Naive thymus-derived CD4-positive, alpha-beta T cell (primary cell): ENCODE results near the gene SS18. TPM values are rescaled to one million over a fixed set of nuclear protein-coding genes. Genes with fewer than 3 reads are reported as not detected.

Experiments used
- ATAC-seq: fragments of 150-1000 bp; cut with Tn5 transposase; 2 replicates; pipeline ENCODE4 v1.10.0; 2021; ENCODE audit warnings: mild to moderate bottlenecking, moderate library complexity
- CTCF ChIA-PET: fragments of 350-600 bp; sonication (Branson Sonifier 250); formaldehyde crosslinking; loops from one replicate; lab custom pipeline; 2021; ENCODE audit warnings: antibody characterized with exemption; lab: Charles Lee
- POLR2A ChIA-PET: fragments of 350-600 bp; sonication (Branson Sonifier 250); formaldehyde crosslinking; loops from one replicate; lab custom pipeline; 2021; ENCODE audit warnings: antibody characterized with exemption, inconsistent platforms; lab: Charles Lee
- DNase-seq, 9 donors: peaks; one replicate each; pipeline versions ENCODE4 v3.0.0 to v3.0.0-alpha.2; 2020 to 2022; ENCODE audit warnings: mixed read lengths in 1 of 9
- H3K27ac ChIP-seq: one replicate; pipeline ENCODE4 v1.7.0; 2013; ENCODE audit warnings: mild to moderate bottlenecking, low read depth, low read length, moderate library complexity
- H3K27me3 ChIP-seq, 2 donors: one replicate each; pipeline ENCODE4 v1.7.0; 2013; ENCODE audit warnings: low read length in 2 of 2, mild to moderate bottlenecking in 2 of 2, moderate library complexity in 2 of 2; ENCODE audit not compliant: control insufficient read depth in 2 of 2, insufficient read depth in 2 of 2
- H3K36me3 ChIP-seq, 3 experiments: 1 replicate in 2 of 3; 2 replicates in 1 of 3; pipeline ENCODE4 v1.7.0; 2013; ENCODE audit warnings: low read length in 3 of 3, mild to moderate bottlenecking in 3 of 3, moderate library complexity in 1 of 3; ENCODE audit not compliant: insufficient read depth in 3 of 3, control insufficient read depth in 2 of 3
- H3K4me1 ChIP-seq, 2 donors: one replicate each; pipeline ENCODE4 v1.7.0; 2013; ENCODE audit warnings: low read length in 2 of 2, mild to moderate bottlenecking in 2 of 2, moderate library complexity in 1 of 2; ENCODE audit not compliant: control insufficient read depth in 2 of 2, insufficient read depth in 2 of 2
- H3K4me3 ChIP-seq: 2 replicates; pipeline ENCODE4 v1.7.0; 2013; ENCODE audit warnings: mild to moderate bottlenecking, low read length
- H3K9me3 ChIP-seq, 3 experiments: 1 replicate in 2 of 3; 2 replicates in 1 of 3; pipeline ENCODE4 v1.7.0; 2013; ENCODE audit warnings: low read length in 3 of 3; ENCODE audit not compliant: control insufficient read depth in 2 of 3
- H3K27ac Mint-ChIP-seq, 9 donors: one replicate each; pipeline ENCODE4 v1.8.0; 2020 to 2022; ENCODE audit warnings: mixed read lengths in 9 of 9, mild to moderate bottlenecking in 8 of 9, moderate library complexity in 5 of 9, inconsistent platforms in 2 of 9
- H3K27me3 Mint-ChIP-seq, 5 donors: one replicate each; pipeline ENCODE4 v1.8.0; 2021 to 2022; ENCODE audit warnings: mixed read lengths in 5 of 5, mild to moderate bottlenecking in 1 of 5
- H3K36me3 Mint-ChIP-seq, 5 donors: one replicate each; pipeline ENCODE4 v1.8.0; 2020 to 2022; ENCODE audit warnings: mixed read lengths in 5 of 5, mild to moderate bottlenecking in 3 of 5, inconsistent platforms in 1 of 5
- H3K4me1 Mint-ChIP-seq, 7 donors: one replicate each; pipeline ENCODE4 v1.8.0; 2020 to 2022; ENCODE audit warnings: mixed read lengths in 7 of 7, mild to moderate bottlenecking in 3 of 7, inconsistent platforms in 1 of 7
- H3K4me3 Mint-ChIP-seq, 10 donors: one replicate each; pipeline ENCODE4 v1.8.0; 2020 to 2022; ENCODE audit warnings: mild to moderate bottlenecking in 10 of 10, mixed read lengths in 10 of 10, moderate library complexity in 6 of 10, inconsistent platforms in 2 of 10
- H3K9me3 Mint-ChIP-seq, 11 donors: one replicate each; pipeline ENCODE4 v1.8.0; 2020 to 2022; ENCODE audit warnings: mixed read lengths in 11 of 11, mild to moderate bottlenecking in 4 of 11, inconsistent platforms in 1 of 11, moderate library complexity in 1 of 11
- intact Hi-C, 2 donors: fragments of 100-400 bp; cut with micrococcal nuclease; formaldehyde crosslinking; loops; one replicate each; pipeline ENCODE4 v1.15.1; 2023
- polyA plus RNA-seq, 2 donors: library from polyadenylated mRNA; unstranded; fragments of 300-500 nt; fragmentation: Illumina TruSeq; gene quantifications; one replicate each; pipeline ENCODE4 v1.2.3, GENCODE V29; 2021
- total RNA-seq, 6 experiments: library from RNA in 5 of 6; stranded (reverse) in 5 of 6; gene quantifications; 1 replicate in 5 of 6; 2 replicates in 1 of 6; pipeline ENCODE4 v1.2.3 and lab custom pipeline; 2021 to 2026

Gene SS18
- total and polyA plus RNA-seq, 7 experiments from 2014 or later, result 33.5 to 85.8 (median 53.6) TPM

DNA sequence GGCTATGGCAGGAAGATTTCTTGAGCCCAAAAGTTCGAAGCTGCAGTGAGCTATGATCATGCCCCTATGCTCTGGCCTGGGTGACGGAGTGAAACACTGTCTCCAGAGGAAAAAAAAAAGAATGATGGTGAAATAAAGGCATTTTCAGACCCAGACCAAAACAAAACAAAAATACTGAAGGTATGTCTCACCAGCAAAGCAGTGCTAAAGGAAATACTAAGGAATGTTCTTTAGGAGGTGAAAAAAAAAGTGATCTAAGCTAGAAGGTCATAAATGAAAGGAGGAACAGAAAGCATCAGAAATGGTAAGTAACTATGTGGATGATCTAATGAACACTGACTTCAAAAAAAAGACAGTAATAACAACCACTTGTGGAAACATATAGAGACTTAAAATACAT is 18.7 kb downstream of the SS18 start:
- DNase-seq (no peak), ATAC-seq (no peak)
- H3K27me3 Mint-ChIP-seq, result no peaks in the 10 kb centered on the region
- Histone ChIP-seq H3K9me3 (peaks cover 0 to 7% (median 7%) of the 10 kb centered on the region in 3 experiments), H3K36me3 (peaks cover 9 to 23% (median 10%) of the 10 kb centered on the region in 3 experiments), H3K27me3 (no peaks in the 10 kb centered on the region), H3K4me1 (peaks cover 0 to 10% of the 10 kb centered on the region in 2 donors), H3K27ac (no peak overlapping the region), H3K4me3 (no peak overlapping the region)
- intact Hi-C loops, result loop anchor here in 1 of 2 donors (2.0 kb wide), 1 partner anchor 15 kb away; no protein-coding TSS in a partner anchor
- ChIA-PET POLR2A (no interaction called here), CTCF (no interaction called here)
- peaks cover 18 to 64% (median 43%) of the 10 kb centered on the region in 7 donors for H3K4me1 Mint-ChIP-seq
- peaks cover 21 to 73% (median 62%) of the 10 kb centered on the region in 5 donors for H3K36me3 Mint-ChIP-seq
- H3K27ac Mint-ChIP-seq, result no peak overlapping the region
- peak overlapping the region in 2 of 10 donors; percentile 4 to 5 for H3K4me3 Mint-ChIP-seq
- peaks cover 0 to 16% (median 9%) of the 10 kb centered on the region in 11 donors for H3K9me3 Mint-ChIP-seq

DNA sequence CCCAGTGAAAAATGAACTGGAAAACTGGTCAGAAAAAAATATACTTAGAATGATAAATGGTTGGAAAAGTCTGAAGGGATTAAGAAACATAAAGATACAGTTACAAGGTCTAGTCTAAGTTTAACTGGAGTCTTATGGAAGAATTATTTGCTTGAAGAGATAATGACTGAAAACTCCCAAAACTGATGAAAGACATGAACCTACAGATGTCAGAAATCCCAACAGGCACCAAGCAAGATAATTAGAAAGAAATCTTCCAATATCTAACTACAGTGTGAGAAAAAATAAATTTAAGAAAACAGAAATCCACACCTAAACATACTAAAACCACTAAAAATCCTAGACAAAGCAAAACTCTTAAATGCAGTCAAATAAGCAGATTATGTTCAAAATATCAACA is 19.4 kb downstream of the SS18 start:
- H3K27ac Mint-ChIP-seq, result no peak overlapping the region
- H3K36me3 Mint-ChIP-seq, result peaks cover 21 to 75% (median 69%) of the 10 kb centered on the region in 5 donors
- peaks cover 0 to 7% (median 7%) of the 10 kb centered on the region in 3 experiments for H3K9me3 ChIP-seq
- no peaks in the 10 kb centered on the region for H3K27me3 ChIP-seq
- peaks cover 0 to 16% (median 9%) of the 10 kb centered on the region in 11 donors for H3K9me3 Mint-ChIP-seq
- H3K4me1 ChIP-seq, result peaks cover 0 to 10% of the 10 kb centered on the region in 2 donors
- no peak overlapping the region for H3K4me3 Mint-ChIP-seq
- H3K4me1 Mint-ChIP-seq, result peaks cover 18 to 67% (median 46%) of the 10 kb centered on the region in 7 donors
- no peak overlapping the region for H3K4me3 ChIP-seq
- ATAC-seq (no peak), DNase-seq (no peak)
- peaks cover 9 to 23% (median 10%) of the 10 kb centered on the region in 3 experiments for H3K36me3 ChIP-seq
- CTCF ChIA-PET, result no interaction called here
- intact Hi-C loops, result loop anchor here in 1 of 2 donors (2.0 kb wide), 1 partner anchor 16 kb away; no protein-coding TSS in a partner anchor
- POLR2A ChIA-PET, result no interaction called here
- no peaks in the 10 kb centered on the region for H3K27me3 Mint-ChIP-seq
- no peak overlapping the region for H3K27ac ChIP-seq

DNA sequence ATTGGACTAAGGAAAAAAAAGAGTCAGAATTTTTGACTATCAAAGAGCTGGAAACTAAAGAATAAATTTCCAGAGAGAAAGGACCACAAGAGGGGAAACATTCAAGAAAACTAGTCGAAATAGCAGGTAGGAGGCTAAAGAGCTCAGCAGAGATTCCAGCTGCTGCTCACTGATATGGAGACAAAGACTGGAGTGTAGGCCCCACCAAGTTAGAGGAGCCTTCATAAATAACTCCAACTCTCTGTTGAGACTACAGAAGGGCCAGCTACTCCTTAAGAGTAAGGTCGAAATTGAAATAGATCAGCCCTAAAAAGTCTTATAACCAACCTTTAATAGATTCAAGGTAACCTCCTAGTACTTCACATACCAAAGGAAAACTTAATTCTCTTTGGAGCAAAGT is 31.1 kb downstream of the SS18 start:
- ChIA-PET POLR2A (no interaction called here), CTCF (no interaction called here)
- H3K27me3 Mint-ChIP-seq, result no peaks in the 10 kb centered on the region
- ATAC-seq (no peak), DNase-seq (no peak)
- no peak overlapping the region for H3K4me3 Mint-ChIP-seq
- no peak overlapping the region for H3K27ac ChIP-seq
- H3K4me1 Mint-ChIP-seq, result peaks cover 10 to 34% (median 19%) of the 10 kb centered on the region in 7 donors
- peak overlapping the region in 2 of 9 donors; percentile 73 to 82 for H3K27ac Mint-ChIP-seq
- intact Hi-C loops, result loop anchor here in 1 of 2 donors (2.0 kb wide), 1 partner anchor 17 kb away; no protein-coding TSS in a partner anchor
- no peaks in the 10 kb centered on the region for H3K4me1 ChIP-seq
- no peaks in the 10 kb centered on the region for H3K9me3 ChIP-seq
- H3K27me3 ChIP-seq, result no peaks in the 10 kb centered on the region
- H3K36me3 ChIP-seq, result peaks cover 0 to 31% (median 5%) of the 10 kb centered on the region in 3 experiments
- no peak overlapping the region for H3K4me3 ChIP-seq
- H3K9me3 Mint-ChIP-seq, result no peaks in the 10 kb centered on the region
- H3K36me3 Mint-ChIP-seq, result peaks cover 7 to 50% (median 29%) of the 10 kb centered on the region in 5 donors

DNA sequence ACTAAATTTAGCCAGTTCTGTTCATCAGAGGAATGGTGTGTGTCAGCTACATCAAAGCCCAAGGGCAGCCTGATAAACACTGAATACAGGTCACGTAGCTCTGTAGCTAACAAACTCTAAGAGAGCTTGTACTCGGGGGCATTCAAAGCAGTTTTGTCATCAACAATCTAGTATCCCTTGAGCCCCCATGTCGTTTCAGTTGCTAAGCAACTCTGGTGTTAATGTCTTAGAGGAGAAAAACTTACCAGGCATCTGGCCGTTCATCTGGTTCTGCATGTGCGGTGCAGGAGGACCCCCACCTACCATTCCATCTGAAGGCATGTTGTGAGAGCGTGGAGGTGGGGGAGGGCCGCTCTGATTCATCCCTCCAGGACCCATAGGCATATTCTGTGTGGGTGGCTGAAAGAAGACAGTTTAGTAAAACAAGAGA is 33.1 kb downstream of the SS18 start:
- ATAC-seq, result no peak
- peaks cover 4 to 31% (median 5%) of the 10 kb centered on the region in 3 experiments for H3K36me3 ChIP-seq
- POLR2A ChIA-PET, result no interaction called here
- no peaks in the 10 kb centered on the region for H3K27me3 Mint-ChIP-seq
- CTCF ChIA-PET, result no interaction called here
- peaks cover 10 to 39% (median 27%) of the 10 kb centered on the region in 7 donors for H3K4me1 Mint-ChIP-seq
- H3K27me3 ChIP-seq, result no peaks in the 10 kb centered on the region
- intact Hi-C loops, result no loop called here
- H3K27ac ChIP-seq, result no peak overlapping the region
- H3K4me3 ChIP-seq, result no peak overlapping the region
- peak overlapping the region in 1 of 9 donors; percentile 4 for H3K27ac Mint-ChIP-seq
- no peak overlapping the region for H3K4me3 Mint-ChIP-seq
- H3K36me3 Mint-ChIP-seq, result peaks cover 7 to 59% (median 35%) of the 10 kb centered on the region in 5 donors
- DNase-seq, result no peak
- H3K9me3 Mint-ChIP-seq, result no peaks in the 10 kb centered on the region
- no peaks in the 10 kb centered on the region for H3K4me1 ChIP-seq
- H3K9me3 ChIP-seq, result no peaks in the 10 kb centered on the region

DNA sequence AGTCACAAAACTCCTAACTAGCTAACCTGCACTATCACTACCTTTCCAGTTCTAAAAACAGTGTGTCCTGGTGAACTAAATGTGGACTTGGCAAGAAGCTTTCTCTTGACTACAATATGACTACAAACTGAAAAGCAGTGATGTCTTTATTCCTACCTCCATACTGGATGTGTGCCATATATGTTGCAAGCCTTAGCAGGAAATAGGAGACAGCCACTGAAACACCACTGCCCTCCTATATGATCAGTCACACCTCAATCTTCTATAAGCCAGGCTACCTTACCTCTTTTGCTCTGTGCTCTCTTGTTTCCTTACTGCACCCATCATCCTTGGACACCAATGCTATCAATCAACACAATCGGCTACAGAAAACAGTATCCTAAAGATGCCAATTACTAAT is 34.1 kb downstream of the SS18 start:
- peaks cover 4 to 27% (median 5%) of the 10 kb centered on the region in 3 experiments for H3K36me3 ChIP-seq
- H3K4me1 ChIP-seq, result no peaks in the 10 kb centered on the region
- no peak for ATAC-seq
- no peak for DNase-seq
- H3K27me3 Mint-ChIP-seq, result no peaks in the 10 kb centered on the region
- POLR2A ChIA-PET, result no interaction called here
- CTCF ChIA-PET, result no interaction called here
- intact Hi-C loops, result no loop called here
- no peak overlapping the region for H3K27ac ChIP-seq
- no peak overlapping the region for H3K4me3 ChIP-seq
- no peaks in the 10 kb centered on the region for H3K9me3 ChIP-seq
- H3K27ac Mint-ChIP-seq, result peak overlapping the region in 1 of 9 donors; percentile 17
- H3K4me1 Mint-ChIP-seq, result peaks cover 7 to 34% (median 23%) of the 10 kb centered on the region in 7 donors
- H3K27me3 ChIP-seq, result no peaks in the 10 kb centered on the region
- H3K9me3 Mint-ChIP-seq, result no peaks in the 10 kb centered on the region
- H3K4me3 Mint-ChIP-seq, result no peak overlapping the region
- H3K36me3 Mint-ChIP-seq, result peaks cover 7 to 57% (median 29%) of the 10 kb centered on the region in 5 donors

DNA sequence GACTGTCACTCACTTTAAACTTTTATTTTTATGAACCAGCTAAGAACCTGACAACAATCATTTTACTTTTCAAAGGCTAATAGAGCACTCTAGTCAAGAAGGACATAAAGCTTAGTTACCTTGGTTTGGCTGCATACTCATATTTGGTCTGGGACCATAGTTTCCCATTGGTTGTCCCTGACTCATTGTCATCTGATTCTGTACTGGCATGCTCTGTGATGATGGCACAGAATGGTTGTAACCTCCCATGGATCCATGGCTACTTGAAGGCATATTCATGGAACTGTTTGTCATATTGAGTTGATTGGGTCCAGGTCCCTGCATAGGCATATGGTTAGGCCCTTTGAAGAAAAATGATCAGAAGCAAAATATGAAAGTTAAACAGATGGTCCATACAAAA is 37.9 kb downstream of the SS18 start:
- Histone ChIP-seq H3K4me1 (no peaks in the 10 kb centered on the region), H3K9me3 (no peaks in the 10 kb centered on the region), H3K27ac (no peak overlapping the region), H3K36me3 (peaks cover 4 to 33% (median 4%) of the 10 kb centered on the region in 3 experiments), H3K27me3 (no peaks in the 10 kb centered on the region), H3K4me3 (no peak overlapping the region)
- intact Hi-C loops, result loop anchor here in 1 of 2 donors (5.0 kb wide), 1 partner anchor 35 kb away; no protein-coding TSS in a partner anchor
- POLR2A ChIA-PET, result no interaction called here
- H3K4me3 Mint-ChIP-seq, result no peak overlapping the region
- no peaks in the 10 kb centered on the region for H3K27me3 Mint-ChIP-seq
- CTCF ChIA-PET, result no interaction called here
- H3K36me3 Mint-ChIP-seq, result peaks cover 0 to 45% (median 16%) of the 10 kb centered on the region in 5 donors
- H3K4me1 Mint-ChIP-seq, result peaks cover 0 to 19% (median 12%) of the 10 kb centered on the region in 7 donors
- H3K27ac Mint-ChIP-seq, result peak overlapping the region in 2 of 9 donors; percentile 4 to 59
- no peaks in the 10 kb centered on the region for H3K9me3 Mint-ChIP-seq
- DNase-seq (no peak), ATAC-seq (no peak)
